Vagina (tissue), 2 donors: ENCODE data around the gene DNPH1. TPM values are rescaled to one million over a fixed set of nuclear protein-coding genes. Genes with fewer than 3 reads are reported as not detected.

Experiments
- DNase-seq, 2 donors: peaks; one replicate each; pipeline ENCODE4 v3.0.0-alpha.2; 2017; ENCODE audit errors: extremely low spot score in 2 of 2
- H3K27ac ChIP-seq: fragments of 200-600 bp; sonication (generic); one replicate; pipeline ENCODE4 v1.5.1; 2019
- H3K27me3 ChIP-seq: fragments of 200-600 bp; sonication (generic); one replicate; pipeline ENCODE4 v1.5.1; 2019
- H3K36me3 ChIP-seq, 2 donors: fragments of 200-600 bp; sonication (generic); one replicate each; pipeline ENCODE4 v1.5.1; 2017 to 2019
- H3K4me1 ChIP-seq: fragments of 200-600 bp; sonication (generic); one replicate; pipeline ENCODE4 v1.5.1; 2019
- H3K4me3 ChIP-seq, 2 donors: fragments of 200-600 bp; sonication (generic); 1 replicate in 1 of 2; 2 replicates in 1 of 2; pipeline ENCODE4 v1.5.1; 2016 to 2019
- H3K9me3 ChIP-seq: fragments of 200-600 bp; sonication (generic); one replicate; pipeline ENCODE4 v1.5.1; 2019
- POLR2A ChIP-seq, 2 donors: fragments of 450-650 bp; IDR thresholded peaks; one replicate each; pipeline ENCODE4 v1.6.1; 2017; ENCODE audit warnings: antibody characterized with exemption in 2 of 2, mild to moderate bottlenecking in 2 of 2, moderate library complexity in 2 of 2
- POLR2AphosphoS5 ChIP-seq, 2 donors: sonication (generic); formaldehyde crosslinking; IDR thresholded peaks; one replicate each; pipeline ENCODE4 v1.9.0; 2017; ENCODE audit warnings: antibody characterized with exemption in 2 of 2, mild to moderate bottlenecking in 2 of 2, low read depth in 1 of 2; ENCODE audit not compliant: insufficient read depth in 1 of 2
- intact Hi-C: fragments of 100-400 bp; cut with DNase I; formaldehyde crosslinking; loops from one replicate; pipeline ENCODE4 v1.15.1; 2023
- total RNA-seq: library from RNA; depleted of rRNA; stranded (reverse); fragments of >200 nt; gene quantifications from one replicate; pipeline ENCODE4 v1.2.3, GENCODE V29; 2016
- TF ChIP-seq, protein P1 (sequence below), 3 experiments: fragments of 450-650 bp in 2 of 3; fragments of 200-600 bp in 1 of 3; sonication (generic) in 1 of 3; IDR thresholded peaks; one replicate each; pipeline ENCODE4 v1.5.1; 2017 to 2019; ENCODE audit warnings: antibody characterized with exemption in 3 of 3, mild to moderate bottlenecking in 2 of 3, moderate library complexity in 2 of 3

DNPH1 gene
- total RNA-seq, 1 donor from 2014 or later = 61.9 TPM

- Histone ChIP-seq H3K4me1 (no peaks in the 10 kb centered on the region), H3K4me3 (no peak overlapping the region), H3K27ac (no peak overlapping the region), H3K9me3 (no peaks in the 10 kb centered on the region), H3K36me3 (no peaks in the 10 kb centered on the region), H3K27me3 (no peaks in the 10 kb centered on the region)
- no peak for DNase-seq
- intact Hi-C loops = no loop called here
- TF ChIP-seq POLR2A (IDR thresholded peaks at IDR 0.05) (no peak), POLR2AphosphoS5 (IDR thresholded peaks at IDR 0.05; ENCODE audit: insufficient read depth in 1 of 2, low read depth in 1 of 2) (no peak)
- TF ChIP-seq, protein P1, sequence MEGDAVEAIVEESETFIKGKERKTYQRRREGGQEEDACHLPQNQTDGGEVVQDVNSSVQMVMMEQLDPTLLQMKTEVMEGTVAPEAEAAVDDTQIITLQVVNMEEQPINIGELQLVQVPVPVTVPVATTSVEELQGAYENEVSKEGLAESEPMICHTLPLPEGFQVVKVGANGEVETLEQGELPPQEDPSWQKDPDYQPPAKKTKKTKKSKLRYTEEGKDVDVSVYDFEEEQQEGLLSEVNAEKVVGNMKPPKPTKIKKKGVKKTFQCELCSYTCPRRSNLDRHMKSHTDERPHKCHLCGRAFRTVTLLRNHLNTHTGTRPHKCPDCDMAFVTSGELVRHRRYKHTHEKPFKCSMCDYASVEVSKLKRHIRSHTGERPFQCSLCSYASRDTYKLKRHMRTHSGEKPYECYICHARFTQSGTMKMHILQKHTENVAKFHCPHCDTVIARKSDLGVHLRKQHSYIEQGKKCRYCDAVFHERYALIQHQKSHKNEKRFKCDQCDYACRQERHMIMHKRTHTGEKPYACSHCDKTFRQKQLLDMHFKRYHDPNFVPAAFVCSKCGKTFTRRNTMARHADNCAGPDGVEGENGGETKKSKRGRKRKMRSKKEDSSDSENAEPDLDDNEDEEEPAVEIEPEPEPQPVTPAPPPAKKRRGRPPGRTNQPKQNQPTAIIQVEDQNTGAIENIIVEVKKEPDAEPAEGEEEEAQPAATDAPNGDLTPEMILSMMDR (IDR thresholded peaks at IDR 0.05) = peak in 2 of 3 experiments; percentile 22 to 62
These were observed 34.3 kb upstream of the DNPH1 start for GRCh38 chr6:43263314-43264178.

DNA sequence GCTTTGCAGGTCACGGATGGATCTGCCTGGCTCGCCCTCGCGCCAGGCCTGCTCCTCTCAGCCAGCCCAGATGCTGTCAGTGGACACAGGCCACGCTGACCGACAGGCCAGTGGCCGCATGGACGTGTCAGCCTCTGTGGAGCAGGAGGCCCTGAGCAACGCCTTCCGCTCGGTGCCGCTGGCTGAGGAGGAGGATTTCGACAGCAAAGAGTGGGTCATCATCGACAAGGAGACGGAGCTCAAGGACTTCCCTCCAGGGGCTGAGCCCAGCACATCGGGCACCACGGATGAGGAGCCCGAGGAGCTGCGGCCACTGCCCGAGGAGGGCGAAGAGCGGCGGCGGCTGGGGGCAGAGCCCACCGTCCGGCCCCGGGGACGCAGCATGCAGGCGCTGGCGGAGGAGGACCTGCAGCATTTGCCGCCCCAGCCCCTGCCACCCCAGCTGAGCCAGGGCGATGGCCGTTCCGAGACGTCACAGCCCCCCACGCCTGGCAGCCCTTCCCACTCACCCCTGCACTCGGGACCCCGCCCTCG is 33.6 kb upstream of the DNPH1 start:
- DNase-seq = no peak
- TF ChIP-seq POLR2AphosphoS5 (IDR thresholded peaks at IDR 0.05; ENCODE audit: insufficient read depth in 1 of 2, low read depth in 1 of 2) (no peak), POLR2A (IDR thresholded peaks at IDR 0.05) (no peak)
- TF ChIP-seq, protein P1 (IDR thresholded peaks at IDR 0.05) = no peak
- Histone ChIP-seq H3K4me1 (no peaks in the 10 kb centered on the region), H3K36me3 (no peaks in the 10 kb centered on the region), H3K27me3 (no peaks in the 10 kb centered on the region), H3K9me3 (no peaks in the 10 kb centered on the region), H3K4me3 (no peak overlapping the region), H3K27ac (no peak overlapping the region)
- intact Hi-C loops = no loop called here

DNA sequence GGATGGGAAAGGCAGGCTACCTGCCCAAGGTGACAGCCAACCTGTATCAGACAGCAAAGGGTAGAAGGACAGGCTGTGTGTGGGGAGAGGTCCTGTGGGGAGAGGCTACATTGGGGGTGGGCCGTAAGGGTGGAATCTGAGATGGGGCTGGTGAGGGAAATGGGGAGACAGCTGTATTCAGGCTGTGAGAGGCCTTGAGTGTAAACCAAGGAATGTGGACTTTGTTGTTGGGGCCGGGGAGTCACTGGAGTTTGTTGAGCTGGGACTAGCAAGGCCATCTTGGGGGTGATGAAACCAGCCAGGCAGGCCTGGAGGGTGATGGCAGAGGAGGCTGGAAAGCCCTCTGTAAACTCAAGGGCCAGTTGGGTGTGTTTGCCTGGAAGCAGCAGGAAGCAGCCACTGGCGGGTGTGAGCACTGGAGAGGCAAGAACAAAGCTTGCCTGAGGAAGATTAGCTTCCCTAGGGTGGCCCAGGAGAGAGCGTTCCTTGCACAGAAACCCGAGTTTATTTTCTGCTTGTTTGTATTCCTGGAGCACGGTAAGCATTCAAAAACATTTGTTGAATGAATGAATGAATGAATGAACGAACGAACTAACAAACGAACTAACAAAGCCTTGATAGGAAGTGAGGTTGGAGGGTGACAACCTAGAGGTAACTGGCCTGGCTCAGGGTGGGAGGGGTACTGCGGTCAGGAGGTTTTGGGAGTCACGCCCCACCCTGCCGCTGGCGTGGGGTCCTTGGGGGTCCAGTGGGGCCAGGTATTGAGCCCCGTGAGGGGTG is 32.9 kb upstream of the DNPH1 start:
- no peak for DNase-seq
- H3K4me3 ChIP-seq = no peak overlapping the region
- H3K27ac ChIP-seq = no peak overlapping the region
- no peaks in the 10 kb centered on the region for H3K9me3 ChIP-seq
- no peaks in the 10 kb centered on the region for H3K4me1 ChIP-seq
- H3K27me3 ChIP-seq = no peaks in the 10 kb centered on the region
- TF ChIP-seq POLR2AphosphoS5 (IDR thresholded peaks at IDR 0.05; ENCODE audit: insufficient read depth in 1 of 2, low read depth in 1 of 2) (no peak), POLR2A (IDR thresholded peaks at IDR 0.05) (no peak)
- TF ChIP-seq, protein P1 (IDR thresholded peaks at IDR 0.05) = no peak
- intact Hi-C loops = no loop called here
- H3K36me3 ChIP-seq = no peaks in the 10 kb centered on the region

DNA sequence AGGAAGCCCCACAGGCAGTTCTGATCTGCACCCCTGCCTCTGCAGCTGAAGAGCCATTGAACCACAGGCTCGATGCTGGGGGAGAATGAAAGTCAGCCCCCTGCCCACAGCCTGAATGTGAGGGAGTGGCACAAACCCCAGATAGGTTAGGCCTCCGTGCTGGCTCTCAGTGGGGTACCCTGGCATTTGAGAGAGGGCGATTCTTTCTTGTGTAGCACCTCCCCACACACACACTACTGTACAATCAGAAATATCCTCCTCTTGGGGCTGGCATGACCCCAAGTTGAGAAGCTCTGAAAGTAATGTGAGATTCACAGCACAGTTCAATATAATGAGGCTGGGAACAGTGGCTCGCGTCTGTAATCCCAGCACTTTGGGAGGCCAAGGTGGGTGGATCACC is 31.9 kb upstream of the DNPH1 start:
- Histone ChIP-seq H3K9me3 (no peaks in the 10 kb centered on the region), H3K27ac (no peak overlapping the region), H3K36me3 (no peaks in the 10 kb centered on the region), H3K27me3 (no peaks in the 10 kb centered on the region), H3K4me3 (no peak overlapping the region), H3K4me1 (no peaks in the 10 kb centered on the region)
- intact Hi-C loops = no loop called here
- TF ChIP-seq, protein P1 (IDR thresholded peaks at IDR 0.05) = no peak
- TF ChIP-seq POLR2A (IDR thresholded peaks at IDR 0.05) (no peak), POLR2AphosphoS5 (IDR thresholded peaks at IDR 0.05; ENCODE audit: insufficient read depth in 1 of 2, low read depth in 1 of 2) (no peak)
- DNase-seq = no peak
